GM06990 (cell line): Measurements from ENCODE around the gene FBN1.

Experiments used
- DNase-seq: peaks from one replicate; pipeline ENCODE4 v3.0.0-alpha.2; 2011; ENCODE audit not compliant: insufficient read length; ENCODE audit errors: extremely low read depth
- H3K27me3 ChIP-seq: replicated peaks from 2 replicates; pipeline ENCODE4 v1.6.0; 2011; ENCODE audit warnings: low read length; ENCODE audit not compliant: control insufficient read depth, insufficient read depth
- H3K36me3 ChIP-seq: 2 replicates; pipeline ENCODE4 v1.5.1; 2011; ENCODE audit warnings: low read length; ENCODE audit not compliant: control insufficient read depth, insufficient read depth
- H3K4me3 ChIP-seq: replicated peaks from 2 replicates; pipeline ENCODE4 v1.5.1; 2011; ENCODE audit warnings: low read depth, mild to moderate bottlenecking, control low read depth, low read length
- CTCF ChIP-seq: IDR thresholded peaks from 2 replicates; pipeline ENCODE4 v1.5.1; 2011; ENCODE audit warnings: low read length, control low read depth, mild to moderate bottlenecking, inconsistent platforms; ENCODE audit not compliant: insufficient read depth, poor library complexity, severe bottlenecking

FBN1 gene

GRCh38 chr15:48578965-48579364 is 66.5 kb downstream of the FBN1 start:
- no peak for DNase-seq
- no peak for TF ChIP-seq CTCF
- Histone ChIP-seq H3K4me3 (no peak overlapping the region), H3K27me3 (no peaks in the 10 kb centered on the region), H3K36me3 (no peaks in the 10 kb centered on the region; the same call in 1 of the 2 replicates)

GRCh38 chr15:48577469-48577868 is 68.0 kb downstream of the FBN1 start:
- no peak for DNase-seq
- Histone ChIP-seq H3K27me3 (no peaks in the 10 kb centered on the region), H3K36me3 (no peaks in the 10 kb centered on the region; the same call in 1 of the 2 replicates), H3K4me3 (no peak overlapping the region)
- no peak for TF ChIP-seq CTCF

GRCh38 chr15:48574187-48574586 is 71.3 kb downstream of the FBN1 start:
- no peak for TF ChIP-seq CTCF

GRCh38 chr15:48573780-48574179 is 71.7 kb downstream of the FBN1 start:
- TF ChIP-seq CTCF = no peak
- no peak for DNase-seq
- Histone ChIP-seq H3K27me3 (no peaks in the 10 kb centered on the region), H3K4me3 (no peak overlapping the region), H3K36me3 (no peaks in the 10 kb centered on the region; the same call in 1 of the 2 replicates)

More at GRCh38 chr15:48574187-48574586, 71.3 kb downstream of the FBN1 start:
- no peak overlapping the region for H3K4me3 ChIP-seq
- no peaks in the 10 kb centered on the region; the same call in 1 of the 2 replicates for H3K36me3 ChIP-seq
- no peak for DNase-seq
- H3K27me3 ChIP-seq = no peaks in the 10 kb centered on the region

GRCh38 chr15:48572823-48573222 is 72.7 kb downstream of the FBN1 start:
- H3K4me3 ChIP-seq = no peak overlapping the region
- no peaks in the 10 kb centered on the region for H3K27me3 ChIP-seq
- no peaks in the 10 kb centered on the region; the same call in 1 of the 2 replicates for H3K36me3 ChIP-seq
- TF ChIP-seq CTCF = no peak
- no peak for DNase-seq

- no peak for TF ChIP-seq CTCF
- Histone ChIP-seq H3K4me3 (no peak overlapping the region), H3K27me3 (no peaks in the 10 kb centered on the region), H3K36me3 (no peaks in the 10 kb centered on the region; the same call in 1 of the 2 replicates)
- DNase-seq = no peak
Observed at GRCh38 chr15:48571510-48571909, 74.0 kb downstream of the FBN1 start.
